ENCODE data around the gene LRRC56.

- TF ChIP-seq CTCF (IDR thresholded peaks at IDR 0.05) (no peak), EZH2 (IDR thresholded peaks at IDR 0.05; ENCODE audit: borderline replicate concordance, insufficient read depth, low read depth, low read length, poor library complexity, severe bottlenecking) (no peak)
These were observed 3.5 kb upstream of the LRRC56 start for GRCh38 chr11:533586-534395.

Measured in B cell (primary cell).